ENCODE results near the gene GADD45G. TPM values are rescaled to one million over a fixed set of nuclear protein-coding genes. Genes with fewer than 3 reads are reported as not detected.

The GADD45G gene, protein sequence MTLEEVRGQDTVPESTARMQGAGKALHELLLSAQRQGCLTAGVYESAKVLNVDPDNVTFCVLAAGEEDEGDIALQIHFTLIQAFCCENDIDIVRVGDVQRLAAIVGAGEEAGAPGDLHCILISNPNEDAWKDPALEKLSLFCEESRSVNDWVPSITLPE
- 1 to 10 TPM; 2.7 to 5.4 (median 3.3) TPM for polyA plus RNA-seq (ENCODE audit: insufficient read length in 4 of 4)

- DNase-seq (ENCODE audit: low read depth in 4 of 4, low spot score in 3 of 4), result peak in 1 of 4 donors; percentile 72
These were observed at the start of gene GADD45G for GRCh38 chr9:89604729-89605464. Gene GADD45G, plus strand, starts transcription at chr9:89605012. Its CDS starts 110 bp downstream, at chr9:89605122.

GRCh38 chr9:89555036-89555415 lies 49.8 kb upstream of the GADD45G start:
- no peak for DNase-seq (ENCODE audit: low read depth in 4 of 4, low spot score in 3 of 4)

GRCh38 chr9:89555451-89556375 lies 49.1 kb upstream of the GADD45G start:
- no peak for DNase-seq (ENCODE audit: low read depth in 4 of 4, low spot score in 3 of 4)

DNA sequence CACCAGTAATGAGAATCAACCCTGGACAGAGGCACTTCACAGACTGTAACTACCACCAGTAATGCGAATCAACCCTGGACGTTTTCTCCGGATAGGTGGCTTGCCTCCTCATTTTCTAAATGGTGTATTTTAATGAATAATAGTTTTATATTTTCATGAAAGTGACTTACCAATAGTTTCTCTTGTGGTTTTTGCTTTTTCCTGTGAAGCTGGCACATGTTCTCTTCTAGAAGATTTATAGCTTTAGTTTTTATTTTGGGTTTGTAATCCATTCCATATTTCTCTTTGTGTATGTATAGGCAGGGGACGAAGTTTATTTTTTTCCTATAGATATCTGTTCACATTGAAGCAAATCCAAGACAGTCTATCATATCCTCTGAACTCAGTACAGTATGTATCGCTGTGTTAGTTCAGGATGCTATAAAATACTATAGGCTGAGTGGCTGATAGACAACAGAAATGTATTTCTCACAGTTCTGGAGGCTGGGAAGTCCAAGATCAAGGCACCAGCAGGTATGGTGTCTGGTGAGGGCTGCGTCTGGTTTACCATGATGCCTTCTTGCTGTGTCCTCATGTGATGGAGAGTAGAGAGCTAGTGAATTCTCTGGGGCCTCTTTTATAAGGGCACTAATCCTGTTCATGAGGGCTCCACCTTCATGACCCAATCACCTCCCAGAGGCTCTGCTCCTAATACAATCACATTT lies 46.5 kb upstream of the GADD45G start:
- no peak for DNase-seq (ENCODE audit: low read depth in 4 of 4, low spot score in 3 of 4)

GRCh38 chr9:89558948-89559347 lies 45.9 kb upstream of the GADD45G start:
- no peak for DNase-seq (ENCODE audit: low read depth in 4 of 4, low spot score in 3 of 4)

- peak in 2 of 4 donors; percentile 52 to 57 for DNase-seq (ENCODE audit: low read depth in 4 of 4, low spot score in 3 of 4)
These were observed 42.5 kb upstream of the GADD45G start for GRCh38 chr9:89562186-89562814.

DNA sequence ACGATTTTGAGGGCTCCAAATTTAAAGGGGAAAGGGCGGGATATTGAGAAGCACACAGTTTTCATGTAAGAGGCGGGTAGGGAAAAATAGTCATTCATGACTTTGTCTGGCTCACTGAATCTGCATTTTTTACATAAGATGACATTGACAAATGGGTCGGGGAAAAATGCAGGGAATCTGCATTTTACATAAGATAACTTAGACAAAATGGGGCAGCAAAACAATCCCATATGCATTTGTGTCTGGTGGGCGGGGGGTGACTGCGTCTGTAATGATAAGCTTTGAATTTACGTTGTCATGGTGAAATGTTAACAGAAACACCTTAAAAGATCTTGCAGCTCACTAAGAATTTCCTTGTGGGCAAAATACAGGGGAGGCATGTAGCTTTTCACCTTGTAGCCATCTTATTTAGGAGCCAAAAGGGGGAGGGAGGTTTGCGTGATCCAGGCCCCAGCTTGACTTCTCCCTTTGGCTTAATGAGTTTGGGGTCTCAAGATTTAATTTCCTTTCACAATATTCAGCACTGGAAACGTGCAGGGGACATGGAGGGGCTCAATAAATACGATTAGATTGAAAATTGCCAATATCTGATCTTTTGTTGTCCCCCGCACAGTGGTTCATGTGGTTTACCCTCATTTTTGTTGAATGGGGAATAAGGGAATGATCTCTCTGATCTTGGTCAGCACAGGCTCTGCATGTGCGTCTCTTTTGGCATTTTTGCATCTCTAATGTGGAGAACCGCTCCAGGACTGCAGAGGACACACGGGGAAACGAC lies 41.1 kb upstream of the GADD45G start:
- DNase-seq (ENCODE audit: low read depth in 4 of 4, low spot score in 3 of 4), result no peak

GRCh38 chr9:89564346-89564878 lies 40.4 kb upstream of the GADD45G start:
- no peak for DNase-seq (ENCODE audit: low read depth in 4 of 4, low spot score in 3 of 4)

- no peak for DNase-seq (ENCODE audit: low read depth in 4 of 4, low spot score in 3 of 4)
These were observed 37.2 kb upstream of the GADD45G start for GRCh38 chr9:89567649-89568048.

DNA sequence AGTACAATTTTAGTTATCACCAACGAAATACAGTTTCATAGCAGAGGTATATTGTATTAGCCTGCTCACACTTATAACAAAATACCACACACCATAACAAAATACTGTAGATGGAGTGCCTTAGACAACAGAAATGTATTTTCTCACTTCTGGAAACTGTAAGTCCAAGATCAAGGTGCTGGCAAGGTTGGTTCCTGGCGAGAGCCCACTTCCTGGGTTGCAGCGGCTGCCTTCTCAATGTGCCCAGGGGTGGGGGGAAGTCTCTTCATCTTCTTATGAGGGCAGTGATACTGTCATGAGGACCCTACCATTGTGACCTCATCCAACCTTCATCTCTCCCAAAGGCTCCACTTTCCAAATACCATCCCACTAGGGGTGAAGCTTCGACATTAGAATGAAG lies 30.5 kb upstream of the GADD45G start:
- DNase-seq (ENCODE audit: low read depth in 4 of 4, low spot score in 3 of 4), result no peak

- DNase-seq (ENCODE audit: low read depth in 4 of 4, low spot score in 3 of 4), result no peak
These were observed 28.4 kb upstream of the GADD45G start for GRCh38 chr9:89576404-89576839.

- DNase-seq (ENCODE audit: low read depth in 4 of 4, low spot score in 3 of 4), result no peak
These were observed 27.4 kb upstream of the GADD45G start for GRCh38 chr9:89577363-89577762.

DNA sequence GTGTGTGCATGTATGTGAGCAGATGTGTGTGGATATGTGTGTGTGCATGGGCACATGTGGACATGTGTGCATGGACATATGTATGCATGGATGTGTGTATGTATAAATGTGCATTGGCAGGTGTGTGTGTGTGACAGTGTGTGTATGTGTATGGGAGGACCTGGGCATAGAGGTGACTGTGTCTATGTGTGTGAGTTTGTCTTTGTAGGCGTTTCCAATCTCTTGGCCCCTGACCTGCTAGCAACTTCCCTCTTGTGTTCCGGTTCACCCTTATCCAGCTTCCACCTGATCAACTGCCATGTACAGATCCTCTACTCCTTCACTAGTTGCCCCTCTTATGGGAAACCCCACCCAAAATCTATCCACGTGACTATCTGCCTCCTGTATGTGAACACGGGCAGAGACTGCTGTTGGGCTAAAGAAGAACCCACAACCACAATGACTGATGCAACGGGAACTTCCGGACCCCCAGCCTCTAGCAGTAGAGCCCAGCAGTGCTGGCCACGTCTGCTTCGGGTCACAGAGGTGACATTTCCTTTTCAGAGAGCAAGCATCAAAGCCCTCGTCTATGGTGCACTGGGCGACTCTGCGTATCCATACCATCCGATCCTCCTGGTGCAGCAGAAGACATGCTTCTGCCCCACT lies 24.9 kb upstream of the GADD45G start:
- DNase-seq (ENCODE audit: low read depth in 4 of 4, low spot score in 3 of 4), result no peak

DNA sequence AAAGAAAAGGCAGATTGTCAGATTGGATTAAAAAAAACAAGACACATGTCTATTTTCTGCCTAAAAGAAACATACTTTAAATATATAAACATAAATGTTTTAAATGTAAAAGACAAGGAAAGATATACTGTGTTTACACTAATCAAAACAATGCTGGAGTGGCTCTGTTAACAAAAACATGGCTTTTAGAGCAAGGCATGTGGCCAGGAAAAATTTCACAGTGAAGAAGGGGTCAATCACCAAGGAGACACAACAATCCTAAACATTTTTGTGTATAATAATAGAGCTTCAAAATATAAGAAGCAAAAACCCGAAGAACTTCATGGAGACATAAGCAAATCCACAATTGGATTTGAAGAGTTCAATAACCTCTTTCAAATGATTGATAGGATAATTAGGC lies 18.5 kb upstream of the GADD45G start:
- DNase-seq (ENCODE audit: low read depth in 4 of 4, low spot score in 3 of 4), result no peak

DNA sequence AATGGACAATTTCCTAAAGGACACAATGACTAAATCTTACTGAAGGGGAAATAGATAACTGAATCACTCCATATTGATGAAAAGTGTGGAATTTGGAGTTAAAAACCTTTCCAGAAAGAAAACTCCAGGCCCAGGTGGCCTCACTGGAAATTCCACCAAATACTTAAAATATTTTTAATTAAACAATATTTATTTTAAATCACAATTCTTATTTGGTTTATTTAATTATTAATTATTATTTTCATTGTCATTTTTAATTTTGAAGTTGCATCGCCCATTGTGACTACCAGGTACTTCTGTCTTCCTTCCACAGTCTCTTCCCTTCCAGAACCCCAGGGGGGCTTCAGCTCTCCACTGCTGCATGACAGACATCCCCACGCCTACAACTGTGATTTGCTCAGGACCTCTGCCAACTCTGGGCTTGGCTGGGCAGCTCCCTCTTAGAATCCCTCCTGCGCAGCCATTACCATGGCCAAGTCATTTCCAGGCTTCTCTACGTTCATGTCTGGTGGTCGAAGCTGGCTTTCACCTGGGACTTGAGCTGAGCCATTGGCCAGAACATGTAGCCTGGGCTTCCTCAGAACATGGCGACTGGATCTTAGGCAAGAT lies 16.4 kb upstream of the GADD45G start:
- DNase-seq (ENCODE audit: low read depth in 4 of 4, low spot score in 3 of 4), result no peak

- no peak for DNase-seq (ENCODE audit: low read depth in 4 of 4, low spot score in 3 of 4)
These were observed 14.4 kb upstream of the GADD45G start for GRCh38 chr9:89590415-89590814.

- no peak for DNase-seq (ENCODE audit: low read depth in 4 of 4, low spot score in 3 of 4)
These were observed 13.3 kb upstream of the GADD45G start for GRCh38 chr9:89591274-89592212.

Data from right renal pelvis (tissue), 4 donors.